ENCODE measurements around the gene GOLGA6L4.
"Not testable (repeated sequence)": the region's sequence is repeated elsewhere in the genome, so short reads cannot be mapped to it uniquely, and the experiment has no call there.

DNA sequence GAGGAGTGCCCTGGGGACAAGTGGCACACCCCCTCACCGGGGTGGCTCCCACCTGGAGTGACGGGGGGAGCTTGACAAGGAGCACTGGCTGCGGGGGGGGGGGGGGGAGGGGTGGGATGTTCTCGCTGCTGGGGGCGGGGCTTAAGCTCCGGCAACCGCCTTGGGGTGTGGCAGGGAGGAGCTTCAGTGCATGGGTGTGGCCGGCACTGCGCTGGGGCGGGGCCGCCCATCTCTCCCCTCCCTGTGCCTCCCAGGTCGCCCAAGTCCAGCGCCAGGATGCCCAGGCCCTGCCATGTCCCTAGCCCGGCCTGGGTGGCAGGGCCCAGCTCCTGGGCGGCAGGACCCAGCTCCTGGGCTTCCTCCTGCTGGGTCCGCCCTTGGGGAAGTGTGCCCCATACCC, 35.7 kb upstream of the GOLGA6L4 start:
- TF ChIP-seq, protein P1, sequence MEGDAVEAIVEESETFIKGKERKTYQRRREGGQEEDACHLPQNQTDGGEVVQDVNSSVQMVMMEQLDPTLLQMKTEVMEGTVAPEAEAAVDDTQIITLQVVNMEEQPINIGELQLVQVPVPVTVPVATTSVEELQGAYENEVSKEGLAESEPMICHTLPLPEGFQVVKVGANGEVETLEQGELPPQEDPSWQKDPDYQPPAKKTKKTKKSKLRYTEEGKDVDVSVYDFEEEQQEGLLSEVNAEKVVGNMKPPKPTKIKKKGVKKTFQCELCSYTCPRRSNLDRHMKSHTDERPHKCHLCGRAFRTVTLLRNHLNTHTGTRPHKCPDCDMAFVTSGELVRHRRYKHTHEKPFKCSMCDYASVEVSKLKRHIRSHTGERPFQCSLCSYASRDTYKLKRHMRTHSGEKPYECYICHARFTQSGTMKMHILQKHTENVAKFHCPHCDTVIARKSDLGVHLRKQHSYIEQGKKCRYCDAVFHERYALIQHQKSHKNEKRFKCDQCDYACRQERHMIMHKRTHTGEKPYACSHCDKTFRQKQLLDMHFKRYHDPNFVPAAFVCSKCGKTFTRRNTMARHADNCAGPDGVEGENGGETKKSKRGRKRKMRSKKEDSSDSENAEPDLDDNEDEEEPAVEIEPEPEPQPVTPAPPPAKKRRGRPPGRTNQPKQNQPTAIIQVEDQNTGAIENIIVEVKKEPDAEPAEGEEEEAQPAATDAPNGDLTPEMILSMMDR (conservative IDR thresholded peaks at IDR 0.05 in 1 of 2, IDR thresholded peaks at IDR 0.05 in 1 of 2; ENCODE audit: low read depth in 1 of 2, low read length in 2 of 2) = not testable (repeated sequence)
- TF ChIP-seq EZH2 (IDR thresholded peaks at IDR 0.05; ENCODE audit: low read length, missing control alignments) = not testable (repeated sequence)

Data from fibroblast of lung (primary cell).